Ovary (tissue), 9 donors: ENCODE results near the gene HSD3B7. TPM values are rescaled to one million over a fixed set of nuclear protein-coding genes. Genes with fewer than 3 reads are reported as not detected.

Experiments used
- DNase-seq, 5 donors: peaks; one replicate each; pipeline ENCODE4 v3.0.0-alpha.2; 2019 to 2020
- H3K27ac ChIP-seq, 2 donors: fragments of 200-600 bp; one replicate each; pipeline versions ENCODE4 v1.5.1 to v1.8.0; 2019 to 2022
- H3K27me3 ChIP-seq: fragments of 200-600 bp; one replicate; pipeline ENCODE4 v1.8.0; 2022
- H3K36me3 ChIP-seq: fragments of 200-600 bp; sonication (generic); one replicate; pipeline ENCODE4 v1.5.1; 2019
- H3K4me1 ChIP-seq: one replicate; pipeline ENCODE4 v1.8.1; 2013; ENCODE audit warnings: mild to moderate bottlenecking, moderate library complexity; ENCODE audit not compliant: insufficient read depth
- H3K4me3 ChIP-seq: fragments of 200-600 bp; sonication (generic); one replicate; pipeline ENCODE4 v1.5.1; 2017
- H3K9me3 ChIP-seq, 2 donors: fragments of 200-600 bp in 1 of 2; sonication (generic) in 1 of 2; one replicate each; pipeline versions ENCODE4 v1.5.1 to v1.8.1; 2013 to 2019; ENCODE audit warnings: mild to moderate bottlenecking in 1 of 2, moderate library complexity in 1 of 2
- CTCF ChIP-seq, 3 donors: fragments of 450-650 bp in 2 of 3; fragments of 200-600 bp in 1 of 3; IDR thresholded peaks; one replicate each; pipeline versions ENCODE4 v1.5.1 to v1.8.0; 2016 to 2022; ENCODE audit warnings: antibody characterized with exemption in 3 of 3, mild to moderate bottlenecking in 1 of 3
- EP300 ChIP-seq: sonication (generic); formaldehyde crosslinking; IDR thresholded peaks from one replicate; pipeline ENCODE4 v1.6.1; 2017; ENCODE audit warnings: antibody characterized with exemption
- POLR2A ChIP-seq: fragments of 450-650 bp; IDR thresholded peaks from one replicate; pipeline ENCODE4 v1.6.1; 2017; ENCODE audit warnings: antibody characterized with exemption, mild to moderate bottlenecking, moderate library complexity
- WGBS, 3 donors: extraction: QIAGEN DNeasy Blood & Tissue Kit in 1 of 3; methylation state at CpG; one replicate each; pipeline versions ENCODE4 v1.1.5 to v1.1.7; 2013 to 2017; 5-methylcytosine and 5-hydroxymethylcytosine counted together
- intact Hi-C, 4 donors: fragments of 100-400 bp; cut with DNase I; formaldehyde crosslinking; loops; one replicate each; pipeline versions ENCODE4 v1.11.0 to v1.15.1; 2022 to 2023
- polyA plus RNA-seq, 2 donors: library from polyadenylated mRNA; stranded (reverse); fragments of 200-250 nt in 1 of 2; fragments of 350-450 nt in 1 of 2; fragmentation: Illumina TruSeq in 1 of 2; extraction: RNeasy Lipid Tissue Mini Kit (QIAGEN cat#74804) in 1 of 2; gene quantifications; one replicate each; pipeline ENCODE4 v1.2.3, GENCODE V29; 2013 to 2014
- total RNA-seq, 7 donors: library from RNA; depleted of rRNA in 2 of 7; stranded (reverse); fragments of >200 nt in 2 of 7; fragmentation: NEBNext Ultra II Directional in 3 of 7; extraction: Animal tissue kit (Norgen Biotek cat#: 25700) in 3 of 7; gene quantifications; one replicate each; pipeline versions ENCODE4 v1.1.0 to v1.2.4, GENCODE V29; 2016 to 2023
- donor health status: DM: no; HTN: no; CAD: no; lungs with moderate emphysema.
- donor health status: DM: no; HTN: no; CAD: no.
- donor health status: Bipolar disorder and iron deficiency.
- donor health status: DM: yes; HTN: yes; CAD: no.
- donor health status: DM: no; HTN: no; CAD: no.
- donor health status: DM: yes; HTN: yes; CAD: no.

The HSD3B7 gene
- total and polyA plus RNA-seq, 9 donors = 3.9 to 24.5 (median 9.9) TPM

GRCh38 chr16:30965436-30965835, 19.6 kb upstream of the HSD3B7 start:
- Histone ChIP-seq H3K27ac (no peak overlapping the region), H3K27me3 (no peaks in the 10 kb centered on the region), H3K36me3 (no peaks in the 10 kb centered on the region), H3K9me3 (no peaks in the 10 kb centered on the region), H3K4me3 (no peak overlapping the region), H3K4me1 (no peaks in the 10 kb centered on the region)
- TF ChIP-seq POLR2A = no peak
- TF ChIP-seq EP300 = no peak
- no peak for TF ChIP-seq CTCF (IDR thresholded peaks at IDR 0.05)
- intact Hi-C loops = loop anchor here in 1 of 4 donors (10.0 kb wide), 1 partner anchor 219 kb away; the partner anchor contains the start of gene FUS
- no peak for DNase-seq
- 73 to 77% (median 73%) methylated on average over 15 of the region's 15 CpGs for WGBS, 3 donors

DNA sequence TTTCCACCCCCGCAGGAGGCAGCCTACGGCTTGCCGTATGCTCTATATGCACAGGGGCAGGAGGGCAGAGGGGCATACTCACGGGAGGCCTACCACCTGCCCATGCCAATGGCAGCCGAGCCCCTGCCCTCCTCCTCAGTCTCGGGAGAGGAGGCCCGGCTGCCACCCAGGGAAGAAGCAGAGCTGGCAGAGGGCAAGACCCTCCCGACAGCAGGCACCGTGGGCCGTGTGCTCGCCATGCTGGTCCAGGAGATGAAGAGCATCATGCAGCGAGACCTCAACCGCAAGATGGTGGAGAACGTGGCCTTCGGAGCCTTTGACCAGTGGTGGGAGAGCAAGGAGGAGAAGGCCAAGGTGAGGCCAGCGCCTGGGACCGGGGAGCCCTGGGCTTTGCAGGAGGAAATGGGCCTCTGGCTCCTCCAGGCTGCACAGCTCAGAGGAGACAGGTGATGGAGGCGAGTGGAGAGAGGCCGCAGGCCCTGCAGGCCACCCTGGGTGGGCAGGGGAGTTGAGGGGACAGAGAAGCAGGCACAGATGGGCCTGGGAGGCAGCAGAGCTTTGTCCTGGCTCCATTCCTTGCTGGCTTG, 18.9 kb upstream of the HSD3B7 start:
- intact Hi-C loops = loop anchor here in 1 of 4 donors (10.0 kb wide), 1 partner anchor 219 kb away; the partner anchor contains the start of gene FUS
- no peak for TF ChIP-seq CTCF (IDR thresholded peaks at IDR 0.05)
- TF ChIP-seq POLR2A = no peak
- TF ChIP-seq EP300 = no peak
- Histone ChIP-seq H3K9me3 (no peaks in the 10 kb centered on the region), H3K4me3 (no peak overlapping the region), H3K27ac (no peak overlapping the region), H3K4me1 (no peaks in the 10 kb centered on the region), H3K36me3 (no peaks in the 10 kb centered on the region), H3K27me3 (no peaks in the 10 kb centered on the region)
- DNase-seq = no peak
- 83 to 88% (median 87%) methylated on average over 18 to 19 of the region's 19 CpGs for WGBS, 3 donors

DNA sequence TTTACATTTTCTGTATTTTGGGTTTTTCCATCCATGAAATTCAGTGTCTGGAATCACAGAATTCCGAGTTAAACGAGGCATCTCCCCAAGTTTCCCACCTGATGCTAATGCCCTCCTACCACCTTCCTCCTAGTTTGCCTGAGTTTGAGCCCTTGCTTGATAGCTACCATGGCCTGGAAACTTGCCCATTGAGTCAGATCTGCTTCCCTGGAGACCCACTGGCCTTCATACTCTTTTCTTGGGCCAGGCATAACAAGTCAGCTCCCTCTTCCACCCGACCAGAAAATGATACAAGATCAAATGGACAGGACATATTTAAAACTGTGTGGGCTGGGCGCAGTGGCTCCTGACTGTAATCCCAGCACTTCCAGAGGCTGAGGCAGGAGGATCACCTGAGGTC, 17.2 kb upstream of the HSD3B7 start:
- WGBS, 3 donors = 75 to 84% (median 80%) methylated on average over 4 of the region's 4 CpGs
- Histone ChIP-seq H3K27ac (no peak overlapping the region), H3K27me3 (no peaks in the 10 kb centered on the region), H3K36me3 (no peaks in the 10 kb centered on the region), H3K9me3 (no peaks in the 10 kb centered on the region), H3K4me1 (no peaks in the 10 kb centered on the region), H3K4me3 (no peak overlapping the region)
- TF ChIP-seq CTCF (IDR thresholded peaks at IDR 0.05) (no peak), POLR2A (no peak), EP300 (no peak)
- no peak for DNase-seq
- intact Hi-C loops = loop anchor here in 1 of 4 donors (10.0 kb wide), 1 partner anchor 217 kb away; the partner anchor contains the start of gene FUS

GRCh38 chr16:30969246-30969842, 15.7 kb upstream of the HSD3B7 start:
- no peak for DNase-seq
- H3K36me3 ChIP-seq = no peaks in the 10 kb centered on the region
- no peak overlapping the region for H3K27ac ChIP-seq
- intact Hi-C loops = loop anchor here in 1 of 4 donors (10.0 kb wide), 1 partner anchor 215 kb away; the partner anchor contains the start of gene FUS
- TF ChIP-seq POLR2A (no peak), CTCF (IDR thresholded peaks at IDR 0.05) (no peak), EP300 (no peak)
- H3K27me3 ChIP-seq = no peaks in the 10 kb centered on the region
- no peaks in the 10 kb centered on the region for H3K9me3 ChIP-seq
- H3K4me3 ChIP-seq = no peak overlapping the region
- 93 to 94% (median 93%) methylated on average over 19 of the region's 19 CpGs for WGBS, 3 donors
- H3K4me1 ChIP-seq = no peaks in the 10 kb centered on the region
